IMR-90 (cell line): ENCODE data around the gene KRT4. TPM values are rescaled to one million over a fixed set of nuclear protein-coding genes. Genes with fewer than 3 reads are reported as not detected.

Experiments
- ATAC-seq: fragments of 200-7000 bp; cut with Tn5 transposase; 2 replicates; pipeline ENCODE4 v1.9.1; 2020; ENCODE audit warnings: low read depth, mild to moderate bottlenecking, moderate library complexity
- BruUV-seq: library from RNA; stranded (reverse); fragments of 400-500 nt; replicated peaks from 2 replicates; lab custom pipeline; 2021; lab: Mats Ljungman, UMichigan
- CTCF ChIA-PET: fragments of 300-600 bp; formaldehyde crosslinking; extraction: SDS; loops from one replicate; lab custom pipeline; 2021; ENCODE audit warnings: antibody characterized with exemption; lab: Yijun Ruan, JAX
- POLR2A ChIA-PET: fragments of 300-600 bp; sonication (Branson Sonifier 250); formaldehyde crosslinking; loops from one replicate; lab custom pipeline; 2022; ENCODE audit warnings: antibody characterized with exemption; ENCODE audit not compliant: unreplicated experiment; lab: Charles Lee
- DNase-seq: peaks from one replicate; pipeline ENCODE4 v3.0.0; 2013
- H2AFZ ChIP-seq: replicated peaks from 2 replicates; pipeline ENCODE3; 2013; ENCODE audit warnings: low read length, mild to moderate bottlenecking; ENCODE audit not compliant: poor library complexity
- H2AK5ac ChIP-seq: 2 replicates; pipeline ENCODE4 v1.6.1; 2013; ENCODE audit warnings: low read depth, low read length, inconsistent platforms
- H2AK9ac ChIP-seq: replicated peaks from 2 replicates; pipeline ENCODE3; 2013; ENCODE audit warnings: mild to moderate bottlenecking, low read depth, low read length, moderate library complexity; ENCODE audit not compliant: poor library complexity
- H2BK120ac ChIP-seq: 2 replicates; pipeline ENCODE4 v1.6.1; 2013; ENCODE audit warnings: low read depth, low read length, inconsistent platforms
- H2BK15ac ChIP-seq: 3 replicates; pipeline ENCODE4 v1.6.1; 2013; ENCODE audit warnings: low read depth, low read length, inconsistent platforms
- H2BK20ac ChIP-seq: 2 replicates; pipeline ENCODE4 v1.6.1; 2013; ENCODE audit warnings: low read depth, mild to moderate bottlenecking, inconsistent platforms, low read length, moderate library complexity
- H2BK5ac ChIP-seq: 2 replicates; pipeline ENCODE4 v1.6.1; 2013; ENCODE audit warnings: mild to moderate bottlenecking, low read depth, low read length, inconsistent platforms; ENCODE audit not compliant: poor library complexity, severe bottlenecking
- H3K14ac ChIP-seq: replicated peaks from 2 replicates; pipeline ENCODE4 v1.6.1; 2013; ENCODE audit warnings: low read depth, low read length, inconsistent platforms
- H3K18ac ChIP-seq: 2 replicates; pipeline ENCODE4 v1.6.1; 2013; ENCODE audit warnings: low read depth, low read length, control low read depth
- H3K23ac ChIP-seq: 2 replicates; pipeline ENCODE4 v1.6.1; 2013; ENCODE audit warnings: low read depth, low read length, inconsistent platforms
- H3K27ac ChIP-seq: 2 replicates; pipeline ENCODE4 v1.5.1; 2013; ENCODE audit warnings: mild to moderate bottlenecking, control low read depth, low read length; ENCODE audit not compliant: insufficient read depth
- H3K27me3 ChIP-seq: 2 replicates; pipeline ENCODE4 v1.6.1; 2013; ENCODE audit warnings: low read length; ENCODE audit not compliant: control insufficient read depth, insufficient read depth
- H3K36me3 ChIP-seq: 2 replicates; pipeline ENCODE4 v1.6.1; 2013; ENCODE audit warnings: low read length, mixed read lengths; ENCODE audit not compliant: control insufficient read depth, insufficient read depth
- H3K4ac ChIP-seq: 2 replicates; pipeline ENCODE4 v1.6.1; 2013; ENCODE audit warnings: low read depth, low read length, inconsistent platforms
- H3K4me1 ChIP-seq: 2 replicates; pipeline ENCODE4 v1.6.1; 2013; ENCODE audit warnings: low read length, mixed read lengths; ENCODE audit not compliant: control insufficient read depth, insufficient read depth
- H3K4me2 ChIP-seq: 2 replicates; pipeline ENCODE4 v1.6.1; 2013; ENCODE audit warnings: low read depth, mild to moderate bottlenecking, control low read depth, low read length, moderate library complexity
- H3K4me3 ChIP-seq: 2 replicates; pipeline ENCODE4 v1.5.1; 2013; ENCODE audit warnings: low read depth, mild to moderate bottlenecking, control low read depth, low read length, moderate library complexity; ENCODE audit not compliant: insufficient read depth
- H3K56ac ChIP-seq: 2 replicates; pipeline ENCODE4 v1.6.1; 2013; ENCODE audit warnings: low read length, inconsistent platforms; ENCODE audit not compliant: insufficient read depth; ENCODE audit errors: extremely low read depth
- H3K79me1 ChIP-seq, 2 experiments: 2 replicates each; pipeline ENCODE4 v1.6.1; 2013; ENCODE audit warnings: low read length in 2 of 2, inconsistent platforms in 1 of 2, low read depth in 1 of 2
- H3K9ac ChIP-seq: 2 replicates; pipeline ENCODE4 v1.6.1; 2013; ENCODE audit warnings: low read depth, low read length, control low read depth
- H3K9me1 ChIP-seq: 2 replicates; pipeline ENCODE4 v1.6.1; 2013; ENCODE audit warnings: low read length, inconsistent platforms; ENCODE audit not compliant: insufficient read depth
- H3K9me3 ChIP-seq: 2 replicates; pipeline ENCODE4 v1.6.1; 2013; ENCODE audit warnings: low read length; ENCODE audit not compliant: control insufficient read depth, insufficient read depth
- H4K20me1 ChIP-seq: 2 replicates; pipeline ENCODE4 v1.6.1; 2013; ENCODE audit warnings: low read length, inconsistent platforms; ENCODE audit not compliant: insufficient read depth
- H4K5ac ChIP-seq: 2 replicates; pipeline ENCODE4 v1.6.1; 2013; ENCODE audit warnings: mild to moderate bottlenecking, low read depth, low read length, control low read depth
- H4K8ac ChIP-seq, 2 experiments: 2 replicates each; pipeline ENCODE4 v1.6.1; 2013; ENCODE audit warnings: low read depth in 2 of 2, low read length in 2 of 2, control low read depth in 1 of 2, inconsistent platforms in 1 of 2
- H4K91ac ChIP-seq: 2 replicates; pipeline ENCODE4 v1.6.1; 2013; ENCODE audit warnings: low read depth, low read length, inconsistent platforms; ENCODE audit not compliant: insufficient read depth
- BHLHE40 ChIP-seq: fragments of 150-350 bp; IDR thresholded peaks from 2 replicates; pipeline ENCODE4 v1.6.1; 2016; ENCODE audit warnings: mild to moderate bottlenecking, low read depth, low read length
- CEBPB ChIP-seq: IDR thresholded peaks from 2 replicates; pipeline ENCODE4 v1.6.1; 2012; ENCODE audit warnings: low read depth, low read length, improper control_type of control experiment
- ELK1 ChIP-seq: fragments of 150-350 bp; IDR thresholded peaks from 2 replicates; pipeline ENCODE4 v1.6.1; 2016; ENCODE audit warnings: low read depth, mild to moderate bottlenecking, low read length, moderate library complexity, borderline replicate concordance
- SMC3 ChIP-seq: fragments of 150-350 bp; IDR thresholded peaks from 2 replicates; pipeline ENCODE4 v1.6.1; 2016; ENCODE audit warnings: low read depth, mild to moderate bottlenecking, antibody characterized with exemption, low read length, moderate library complexity
- WGBS, 2 experiments: methylation state at CpG; one replicate each; pipeline versions ENCODE4 v1.1.5 to v1.1.7; 2013; ENCODE audit warnings: missing lambda C conversion rate in 2 of 2; ENCODE audit not compliant: insufficient read length in 1 of 2; ENCODE audit errors: extremely low coverage in 2 of 2; 5-methylcytosine and 5-hydroxymethylcytosine counted together
- dilution Hi-C: fragments of 300-500 bp; cut with HindIII; formaldehyde crosslinking; loops from one replicate; pipeline ENCODE4 v1.14.3; 2018; ENCODE audit warnings: low sequenced_read_pairs; ENCODE audit not compliant: unreplicated experiment
- in situ Hi-C: fragments of 300-500 bp; cut with MboI; formaldehyde crosslinking; loops from 3 replicates; pipeline ENCODE4 v1.14.3; 2019; ENCODE audit warnings: low sequenced_read_pairs, inconsistent platforms, mixed read lengths
- intact Hi-C: fragments of 100-400 bp; cut with micrococcal nuclease; formaldehyde crosslinking; loops from 2 replicates; pipeline ENCODE4 v1.10.0; 2022
- polyA plus RNA-seq, 3 experiments: library from polyadenylated mRNA; depleted of rRNA; stranded (reverse); fragments of >200 nt; gene quantifications; 2 replicates each; pipeline ENCODE4 v1.2.3, GENCODE V29; 2012; ENCODE audit warnings: low replicate concordance in 1 of 3
- total RNA-seq: library from RNA; depleted of rRNA; stranded (reverse); fragments of >200 nt; gene quantifications from 2 replicates; pipeline ENCODE4 v1.2.3, GENCODE V29; 2012

Gene KRT4
- total and polyA plus RNA-seq, 2 of the 4 experiments (the other 2 are of a cell fraction) = under 0.01 to 0.07 TPM

GRCh38 chr12:52829986-52830770 is 16.3 kb upstream of the KRT4 start:
- ATAC-seq = no peak
- H3K23ac ChIP-seq = no peak overlapping the region

More at GRCh38 chr12:52829986-52830770, 16.3 kb upstream of the KRT4 start:
- Histone ChIP-seq H2BK120ac (no peak overlapping the region), H4K8ac (no peak overlapping the region), H3K27me3 (peaks cover 4% of the 10 kb centered on the region), H3K79me1 (no peaks in the 10 kb centered on the region), H3K14ac (no peak overlapping the region), H2BK20ac (no peak overlapping the region), H3K4me1 (0 out of 2 replicates have a peak, but pooled peaks cover 2% of the 10 kb centered on the region), H4K91ac (no peak overlapping the region), H3K27ac (no peak overlapping the region), H4K20me1 (no peaks in the 10 kb centered on the region), H3K9me3 (no peaks in the 10 kb centered on the region), H2BK15ac (no peak overlapping the region), H2AK5ac (no peak overlapping the region), H3K4me2 (no peak overlapping the region), H3K9me1 (no peaks in the 10 kb centered on the region; the same call in 1 of the 2 replicates), H4K5ac (no peak overlapping the region), H2AFZ (no peak overlapping the region), H3K4me3 (no peak overlapping the region), H3K9ac (no peak overlapping the region), H3K4ac (no peak overlapping the region), H3K18ac (no peak overlapping the region), H2AK9ac (no peak overlapping the region), H2BK5ac (no peak overlapping the region), H3K56ac (no peak overlapping the region), H3K36me3 (no peaks in the 10 kb centered on the region)
- ChIA-PET CTCF (interaction anchor here (0.6 kb wide), 1 partner anchor 13 kb away, joined by 3 read pairs; no protein-coding TSS in a partner anchor), POLR2A (no interaction called here)
- no peak for DNase-seq
- dilution Hi-C loops (no loop called here), in situ Hi-C loops (no loop called here), intact Hi-C loops (no loop called here)
- no TSS peak for BruUV-seq
- TF ChIP-seq BHLHE40 (no peak), CEBPB (no peak), ELK1 (no peak), SMC3 (no peak)
- WGBS, 2 experiments = 73% methylated on average over 2 of the region's 8 CpGs; no CpG with 5 or more reads in 1 of the 2 experiments
